Tibial nerve (tissue), 4 donors: Measurements from ENCODE around the gene COBL. TPM values are rescaled to one million over a fixed set of nuclear protein-coding genes. Genes with fewer than 3 reads are reported as not detected.

Experiments
- DNase-seq, 2 donors: peaks; one replicate each; pipeline ENCODE4 v3.0.0-alpha.2; 2019; ENCODE audit warnings: low spot score in 2 of 2
- H3K27ac ChIP-seq, 4 donors: fragments of 200-600 bp; sonication (generic) in 3 of 4; one replicate each; pipeline ENCODE4 v1.5.1; 2017 to 2019; ENCODE audit warnings: mild to moderate bottlenecking in 1 of 4
- H3K27me3 ChIP-seq, 2 donors: fragments of 200-600 bp; sonication (generic) in 1 of 2; one replicate each; pipeline versions ENCODE4 v1.5.1 to v1.6.0; 2017 to 2019
- H3K36me3 ChIP-seq, 3 donors: fragments of 200-600 bp; sonication (generic); one replicate each; pipeline ENCODE4 v1.5.1; 2018 to 2019
- H3K4me1 ChIP-seq, 4 donors: fragments of 200-600 bp; sonication (generic) in 3 of 4; one replicate each; pipeline ENCODE4 v1.5.1; 2017 to 2019
- H3K4me3 ChIP-seq, 4 donors: fragments of 200-600 bp; sonication (generic) in 3 of 4; one replicate each; pipeline ENCODE4 v1.5.1; 2017 to 2019; ENCODE audit warnings: mild to moderate bottlenecking in 1 of 4, moderate library complexity in 1 of 4
- H3K9me3 ChIP-seq, 4 donors: fragments of 200-600 bp; sonication (generic) in 3 of 4; one replicate each; pipeline ENCODE4 v1.5.1; 2017 to 2019
- EP300 ChIP-seq, 2 donors: sonication (generic); formaldehyde crosslinking; IDR thresholded peaks; one replicate each; pipeline ENCODE4 v1.6.1; 2017; ENCODE audit warnings: antibody characterized with exemption in 2 of 2, mild to moderate bottlenecking in 1 of 2
- POLR2A ChIP-seq, 2 donors: fragments of 450-650 bp; IDR thresholded peaks; one replicate each; pipeline ENCODE4 v1.6.1; 2017; ENCODE audit warnings: antibody characterized with exemption in 2 of 2, mild to moderate bottlenecking in 2 of 2, moderate library complexity in 2 of 2
- WGBS, 2 donors: methylation state at CpG; one replicate each; pipeline ENCODE4 v1.1.5; 2018; 5-methylcytosine and 5-hydroxymethylcytosine counted together
- total RNA-seq, 4 donors: library from RNA; depleted of rRNA; stranded (reverse); fragments of >200 nt; gene quantifications; one replicate each; pipeline ENCODE4 v1.1.0, GENCODE V29; 2016
- TF ChIP-seq, protein P1 (sequence below), 5 experiments: fragments of 200-600 bp in 3 of 5; fragments of 450-650 bp in 2 of 5; sonication (generic) in 3 of 5; IDR thresholded peaks; one replicate each; pipeline ENCODE4 v1.5.1; 2016 to 2019; ENCODE audit warnings: antibody characterized with exemption in 5 of 5, mild to moderate bottlenecking in 3 of 5, moderate library complexity in 2 of 5

The COBL gene
- total RNA-seq, 4 donors from 2014 or later: 6.3 to 18.1 (median 8.1) TPM

DNA sequence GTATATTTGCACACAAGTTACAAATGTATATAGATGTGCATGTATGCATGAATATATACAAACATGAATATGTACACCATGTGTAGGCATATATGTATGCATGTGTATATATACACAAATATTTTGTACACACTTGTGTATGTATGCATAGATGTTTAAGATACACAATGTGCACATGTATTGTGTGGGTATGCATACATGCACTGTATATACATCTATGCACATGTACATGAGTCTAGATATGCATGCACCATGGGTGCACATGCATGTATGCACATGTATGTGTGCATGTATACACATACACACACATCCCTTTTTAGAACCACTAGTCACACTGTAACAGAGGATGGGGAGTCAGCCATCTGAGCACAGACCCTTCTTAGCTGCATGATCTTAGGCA lies 249.4 kb downstream of the COBL start:
- H3K9me3 ChIP-seq: no peaks in the 10 kb centered on the region
- no peaks in the 10 kb centered on the region for H3K27me3 ChIP-seq
- no peak overlapping the region for H3K4me3 ChIP-seq
- H3K36me3 ChIP-seq: peaks cover 0 to 8% (median 0%) of the 10 kb centered on the region in 3 donors
- TF ChIP-seq EP300 (IDR thresholded peaks at IDR 0.05) (no peak), POLR2A (IDR thresholded peaks at IDR 0.05) (no peak)
- TF ChIP-seq, protein P1, sequence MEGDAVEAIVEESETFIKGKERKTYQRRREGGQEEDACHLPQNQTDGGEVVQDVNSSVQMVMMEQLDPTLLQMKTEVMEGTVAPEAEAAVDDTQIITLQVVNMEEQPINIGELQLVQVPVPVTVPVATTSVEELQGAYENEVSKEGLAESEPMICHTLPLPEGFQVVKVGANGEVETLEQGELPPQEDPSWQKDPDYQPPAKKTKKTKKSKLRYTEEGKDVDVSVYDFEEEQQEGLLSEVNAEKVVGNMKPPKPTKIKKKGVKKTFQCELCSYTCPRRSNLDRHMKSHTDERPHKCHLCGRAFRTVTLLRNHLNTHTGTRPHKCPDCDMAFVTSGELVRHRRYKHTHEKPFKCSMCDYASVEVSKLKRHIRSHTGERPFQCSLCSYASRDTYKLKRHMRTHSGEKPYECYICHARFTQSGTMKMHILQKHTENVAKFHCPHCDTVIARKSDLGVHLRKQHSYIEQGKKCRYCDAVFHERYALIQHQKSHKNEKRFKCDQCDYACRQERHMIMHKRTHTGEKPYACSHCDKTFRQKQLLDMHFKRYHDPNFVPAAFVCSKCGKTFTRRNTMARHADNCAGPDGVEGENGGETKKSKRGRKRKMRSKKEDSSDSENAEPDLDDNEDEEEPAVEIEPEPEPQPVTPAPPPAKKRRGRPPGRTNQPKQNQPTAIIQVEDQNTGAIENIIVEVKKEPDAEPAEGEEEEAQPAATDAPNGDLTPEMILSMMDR (IDR thresholded peaks at IDR 0.05): no peak
- DNase-seq: no peak
- peaks cover 0 to 18% (median 0%) of the 10 kb centered on the region in 4 donors for H3K4me1 ChIP-seq
- H3K27ac ChIP-seq: no peak overlapping the region

GRCh38 chr7:51066405-51066882 lies 250.2 kb downstream of the COBL start:
- WGBS, 2 donors: 92 to 94% methylated on average over 5 of the region's 5 CpGs

GRCh38 chr7:51065766-51066165 lies 250.8 kb downstream of the COBL start:
- peaks cover 0 to 8% (median 0%) of the 10 kb centered on the region in 3 donors for H3K36me3 ChIP-seq
- peaks cover 0 to 18% (median 0%) of the 10 kb centered on the region in 4 donors for H3K4me1 ChIP-seq
- WGBS, 2 donors: 96 to 98% methylated on average over 6 of the region's 6 CpGs
- H3K4me3 ChIP-seq: no peak overlapping the region
- no peak overlapping the region for H3K27ac ChIP-seq
- TF ChIP-seq POLR2A (IDR thresholded peaks at IDR 0.05): no peak
- TF ChIP-seq EP300 (IDR thresholded peaks at IDR 0.05): no peak
- TF ChIP-seq, protein P1 (IDR thresholded peaks at IDR 0.05): no peak
- H3K27me3 ChIP-seq: no peaks in the 10 kb centered on the region
- H3K9me3 ChIP-seq: no peaks in the 10 kb centered on the region
- no peak for DNase-seq

More at GRCh38 chr7:51066405-51066882, 250.2 kb downstream of the COBL start:
- Histone ChIP-seq H3K4me3 (no peak overlapping the region), H3K27me3 (no peaks in the 10 kb centered on the region), H3K36me3 (peaks cover 0 to 8% (median 0%) of the 10 kb centered on the region in 3 donors), H3K27ac (no peak overlapping the region), H3K4me1 (peaks cover 0 to 18% (median 0%) of the 10 kb centered on the region in 4 donors), H3K9me3 (no peaks in the 10 kb centered on the region)
- TF ChIP-seq, protein P1 (IDR thresholded peaks at IDR 0.05): no peak
- no peak for TF ChIP-seq EP300 (IDR thresholded peaks at IDR 0.05)
- DNase-seq: no peak

- Histone ChIP-seq H3K27ac (no peak overlapping the region), H3K9me3 (no peaks in the 10 kb centered on the region), H3K27me3 (no peaks in the 10 kb centered on the region), H3K4me1 (peaks cover 0 to 15% (median 0%) of the 10 kb centered on the region in 4 donors), H3K4me3 (no peak overlapping the region), H3K36me3 (peaks cover 0 to 8% (median 0%) of the 10 kb centered on the region in 3 donors)
- WGBS, 2 donors: 79 to 80% methylated on average over 3 of the region's 3 CpGs
- no peak for DNase-seq
- TF ChIP-seq POLR2A (IDR thresholded peaks at IDR 0.05) (no peak), EP300 (IDR thresholded peaks at IDR 0.05) (no peak)
These were observed 251.9 kb downstream of the COBL start for GRCh38 chr7:51064688-51065087.

- peaks cover 0 to 2% (median 0%) of the 10 kb centered on the region in 4 donors for H3K4me1 ChIP-seq
- no peaks in the 10 kb centered on the region for H3K9me3 ChIP-seq
- no peak for DNase-seq
- no peak overlapping the region for H3K27ac ChIP-seq
- no peak overlapping the region for H3K4me3 ChIP-seq
- 77 to 81% methylated on average over 10 to 12 of the region's 13 CpGs for WGBS, 2 donors
- no peaks in the 10 kb centered on the region for H3K27me3 ChIP-seq
- peaks cover 0 to 8% (median 0%) of the 10 kb centered on the region in 3 donors for H3K36me3 ChIP-seq
- TF ChIP-seq EP300 (IDR thresholded peaks at IDR 0.05) (no peak), POLR2A (IDR thresholded peaks at IDR 0.05) (no peak)
- TF ChIP-seq, protein P1 (IDR thresholded peaks at IDR 0.05): no peak
These were observed 254.2 kb downstream of the COBL start for GRCh38 chr7:51062222-51062987.
